Left forelimb (tissue), 1 donor: ENCODE data around the gene LRRC43.
"Not testable (repeated sequence)": the region's sequence is repeated elsewhere in the genome, so short reads cannot be mapped to it uniquely, and the experiment has no call there.

ENCODE experiments used
- DNase-seq: peaks from one replicate; pipeline ENCODE4 v3.0.0-alpha.2; 2018; ENCODE audit warnings: low spot score

Gene LRRC43

DNA sequence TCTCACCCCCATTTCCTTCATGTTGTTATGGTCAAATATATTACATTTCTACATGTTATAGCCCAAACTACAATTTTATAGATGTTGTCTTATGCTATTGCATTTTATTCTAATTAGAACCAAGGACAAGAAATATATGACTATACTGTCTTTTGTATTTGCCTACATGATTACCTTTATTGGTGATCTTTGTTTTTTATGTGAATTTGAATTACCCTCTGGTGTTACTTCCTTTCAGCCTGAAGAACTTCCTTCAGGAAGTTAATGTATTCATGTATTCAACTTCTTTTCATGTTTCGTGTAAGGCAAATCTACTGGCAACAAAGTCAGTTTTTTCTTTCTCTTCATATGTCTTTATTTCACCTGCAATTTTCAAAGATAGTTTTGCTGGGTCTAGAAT, 11.9 kb downstream of the LRRC43 start:
- DNase-seq: no peak

DNA sequence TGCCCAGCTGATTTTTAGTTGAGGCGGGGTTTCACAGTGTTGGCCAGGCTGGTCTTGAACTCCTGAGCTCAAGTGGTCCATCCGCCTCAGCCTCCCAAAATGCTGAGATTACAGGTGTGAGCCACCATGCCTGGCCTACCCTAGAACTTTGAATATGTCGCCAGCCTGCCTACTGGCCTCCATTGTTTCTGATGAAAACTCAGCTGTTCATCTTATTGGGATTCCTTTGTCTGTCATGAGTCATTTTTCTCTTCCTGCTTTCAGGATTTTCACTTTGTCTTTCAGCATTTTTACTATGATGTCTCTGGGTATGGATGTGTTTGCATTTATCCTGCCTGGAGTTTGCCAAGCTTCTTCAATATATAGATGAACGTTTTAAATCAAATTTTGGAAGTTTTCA, 12.5 kb downstream of the LRRC43 start:
- no peak for DNase-seq

DNA sequence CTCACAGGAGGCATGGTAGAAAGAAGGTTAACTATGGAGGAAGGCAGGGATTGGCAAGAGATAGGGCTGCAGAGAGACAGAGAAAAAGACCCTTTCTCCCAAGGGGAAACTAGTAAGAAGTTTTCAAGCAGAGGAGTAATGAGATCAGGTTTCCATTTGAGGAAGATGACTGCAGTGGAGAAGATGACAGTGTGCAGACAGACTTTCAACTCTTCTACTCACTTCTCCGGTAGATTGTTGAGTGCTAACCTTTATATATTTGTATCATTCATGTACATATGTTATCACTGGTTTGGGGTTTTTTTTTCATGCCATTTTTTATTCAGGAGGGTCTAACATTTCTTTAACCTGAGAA, 14.7 kb downstream of the LRRC43 start:
- DNase-seq: no peak

DNA sequence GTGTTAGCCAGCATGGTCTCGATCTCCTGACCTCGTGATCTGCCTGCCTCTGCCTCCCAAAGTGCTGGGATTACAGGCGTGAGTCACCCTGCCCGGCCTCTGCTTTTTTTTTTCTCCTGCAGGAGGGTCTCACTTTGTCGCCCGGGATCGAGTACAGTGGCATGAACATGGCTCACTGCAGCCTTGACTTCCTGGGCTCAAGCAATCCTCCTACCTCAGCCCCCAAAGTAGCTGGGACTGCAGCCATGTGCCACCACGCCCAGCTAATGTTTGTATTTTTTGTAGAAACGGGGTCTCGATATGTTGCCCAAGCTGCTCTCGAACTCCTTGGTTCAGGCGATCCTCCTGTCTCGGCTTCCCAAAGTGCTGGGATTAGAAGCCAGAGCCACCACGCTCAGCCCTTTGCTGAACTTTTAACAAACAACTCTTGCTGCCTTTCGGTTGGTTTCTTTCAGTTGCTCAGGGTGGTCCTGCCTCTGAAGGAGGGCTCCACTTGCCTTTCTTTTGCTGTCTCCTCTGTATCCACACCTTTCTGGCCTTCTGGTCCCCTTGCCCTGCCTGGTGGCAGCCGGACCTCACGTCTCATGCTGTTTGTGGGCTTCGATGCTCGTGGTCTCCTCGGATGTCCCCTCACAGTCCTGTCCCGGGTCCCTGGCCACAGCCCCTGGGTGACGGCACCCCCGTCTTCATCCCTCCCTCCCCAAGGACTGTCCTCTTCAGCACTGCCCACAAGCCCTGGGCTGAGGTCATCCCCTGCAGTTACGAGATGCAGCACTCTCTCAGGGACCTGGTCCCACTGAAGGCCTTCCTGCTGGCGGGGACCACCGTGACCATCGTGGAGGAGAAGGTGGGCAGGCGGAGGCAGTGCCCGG, 16.8 kb downstream of the LRRC43 start:
- DNase-seq: no peak

DNA sequence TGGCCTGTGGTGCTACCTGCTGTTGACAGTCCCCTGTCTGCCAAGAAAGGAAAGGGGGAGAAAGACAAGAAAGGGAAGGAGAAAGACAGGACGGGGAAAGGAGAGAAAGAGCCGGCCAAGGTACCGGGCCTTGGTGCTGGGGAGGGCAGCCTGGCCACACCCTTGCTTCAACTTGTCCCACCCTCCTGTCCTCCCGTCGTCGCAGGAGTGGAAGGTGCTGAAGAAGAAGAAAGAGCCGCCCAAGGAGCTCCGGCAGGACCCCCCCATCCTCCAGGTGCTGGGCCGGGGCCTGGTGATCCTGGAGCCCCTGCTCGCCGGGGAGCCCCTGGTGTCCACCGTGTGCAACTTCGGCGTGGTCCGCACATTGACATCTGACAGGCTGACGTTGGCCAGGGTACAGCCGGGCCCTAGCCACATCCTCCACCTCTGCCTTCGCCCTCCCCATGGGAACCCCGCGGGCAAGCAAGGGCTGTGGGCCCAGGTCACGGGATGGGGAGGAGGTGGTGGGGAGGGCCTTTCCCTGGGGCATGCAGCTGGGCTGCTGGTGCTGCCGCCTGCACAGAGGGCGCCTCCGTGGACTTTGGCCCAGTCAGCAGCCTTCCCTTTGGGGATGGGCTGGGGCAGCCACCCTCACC, 17.7 kb downstream of the LRRC43 start:
- DNase-seq: no peak

DNA sequence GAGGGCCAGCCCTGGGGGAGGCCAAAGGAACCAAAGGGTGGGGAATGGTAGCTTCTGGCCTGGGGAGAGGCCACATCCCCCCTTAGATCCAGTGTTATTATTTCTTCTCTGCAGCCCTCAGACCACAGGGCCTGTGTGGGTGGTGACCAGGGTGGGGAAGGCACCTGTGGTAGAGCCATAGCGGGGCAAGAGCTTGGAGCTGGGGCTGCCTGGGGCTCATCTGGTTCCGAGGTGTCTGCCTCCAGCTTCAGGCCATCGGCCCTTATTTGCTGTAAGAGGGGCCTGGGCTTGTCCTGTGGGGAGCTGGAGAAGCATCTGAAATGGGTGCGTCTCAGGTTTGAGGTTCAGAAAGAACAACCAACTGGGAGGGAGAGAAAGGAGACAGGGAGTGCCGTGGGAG, 18.5 kb downstream of the LRRC43 start:
- no peak for DNase-seq

DNA sequence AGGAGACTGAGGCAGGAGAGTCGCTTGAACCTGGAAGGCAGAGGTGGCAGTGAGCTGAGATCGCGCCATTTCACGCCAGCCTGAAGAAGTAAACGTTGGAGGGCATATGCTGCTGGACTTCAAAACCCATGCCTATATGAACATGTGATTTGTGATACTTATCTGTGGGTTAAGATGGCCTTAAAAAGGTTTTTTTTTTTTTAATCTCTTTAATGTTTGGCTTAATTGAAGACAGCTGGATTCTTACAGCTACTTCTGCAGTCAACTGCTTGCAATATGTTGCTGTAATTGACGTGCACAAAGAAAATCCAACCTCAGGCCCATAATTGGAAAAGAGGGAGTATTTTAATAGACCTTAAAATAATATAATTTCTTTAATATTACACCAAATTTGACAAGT, 19.1 kb downstream of the LRRC43 start:
- DNase-seq: no peak

DNA sequence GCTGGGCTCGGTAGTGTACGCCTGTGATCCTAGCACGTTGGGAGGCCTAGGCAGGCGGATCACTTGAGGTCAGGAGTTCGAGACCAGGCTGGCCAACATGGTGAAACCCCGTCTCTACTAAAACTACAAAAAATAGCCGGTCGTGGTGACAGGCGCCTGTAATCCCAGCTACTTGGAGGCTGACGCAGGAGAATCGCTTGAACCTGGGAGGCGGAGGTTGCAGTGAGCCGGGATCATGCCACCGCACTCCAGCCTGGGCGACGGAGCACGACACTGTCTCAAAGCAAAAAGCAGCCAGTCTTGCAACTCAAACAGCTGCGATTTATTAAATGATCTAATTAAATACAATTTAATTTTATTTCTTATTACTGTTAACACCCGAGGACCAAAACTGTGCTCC, 19.9 kb downstream of the LRRC43 start:
- DNase-seq: not testable (repeated sequence)

DNA sequence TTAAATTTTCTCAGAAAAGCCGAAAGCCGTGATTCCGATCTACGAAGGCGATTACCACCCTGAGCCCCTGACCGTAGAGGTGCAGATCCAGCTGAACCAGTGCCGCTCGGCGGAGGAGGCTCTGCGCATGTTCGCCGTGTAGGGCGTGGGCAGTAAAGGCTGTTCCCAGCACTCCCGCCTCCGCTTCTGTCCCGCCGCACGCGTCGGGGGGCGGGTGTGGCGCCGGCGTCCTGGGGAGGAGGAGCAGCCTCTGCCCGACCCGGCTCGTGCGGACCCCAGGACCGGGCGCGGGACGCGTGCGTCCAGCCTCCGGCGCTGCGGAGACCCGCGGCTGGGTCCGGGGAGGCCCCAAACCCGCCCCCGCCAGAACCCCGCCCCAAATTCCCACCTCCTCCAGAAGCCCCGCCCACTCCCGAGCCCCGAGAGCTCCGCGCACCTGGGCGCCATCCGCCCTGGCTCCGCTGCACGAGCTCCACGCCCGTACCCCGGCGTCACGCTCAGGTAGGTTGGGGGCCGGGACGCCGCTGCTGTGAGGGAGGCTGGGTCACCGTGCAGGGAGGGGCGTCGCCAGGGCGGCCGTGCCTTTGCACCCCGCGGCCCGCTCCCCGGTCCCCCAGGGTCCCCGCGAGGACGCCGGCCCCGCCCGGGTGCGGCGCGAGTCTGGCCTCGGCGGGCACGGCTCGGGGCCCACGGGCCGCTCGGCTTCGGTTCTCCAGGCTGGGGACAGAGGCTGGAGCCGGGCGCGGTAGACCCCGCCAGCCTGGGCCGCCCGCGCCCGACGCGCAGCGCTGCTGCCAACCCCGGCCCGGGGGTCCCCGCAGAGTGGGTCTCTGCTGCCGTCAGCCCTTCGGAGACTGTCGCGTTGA, 20.6 kb downstream of the LRRC43 start, which contains the start of gene B3GNT4:
TSS of gene B3GNT4 (plus strand) at position 409 of the 866 bp plus-strand sequence. CDS start 910 bp downstream, outside the sequence.
- no peak for DNase-seq

DNA sequence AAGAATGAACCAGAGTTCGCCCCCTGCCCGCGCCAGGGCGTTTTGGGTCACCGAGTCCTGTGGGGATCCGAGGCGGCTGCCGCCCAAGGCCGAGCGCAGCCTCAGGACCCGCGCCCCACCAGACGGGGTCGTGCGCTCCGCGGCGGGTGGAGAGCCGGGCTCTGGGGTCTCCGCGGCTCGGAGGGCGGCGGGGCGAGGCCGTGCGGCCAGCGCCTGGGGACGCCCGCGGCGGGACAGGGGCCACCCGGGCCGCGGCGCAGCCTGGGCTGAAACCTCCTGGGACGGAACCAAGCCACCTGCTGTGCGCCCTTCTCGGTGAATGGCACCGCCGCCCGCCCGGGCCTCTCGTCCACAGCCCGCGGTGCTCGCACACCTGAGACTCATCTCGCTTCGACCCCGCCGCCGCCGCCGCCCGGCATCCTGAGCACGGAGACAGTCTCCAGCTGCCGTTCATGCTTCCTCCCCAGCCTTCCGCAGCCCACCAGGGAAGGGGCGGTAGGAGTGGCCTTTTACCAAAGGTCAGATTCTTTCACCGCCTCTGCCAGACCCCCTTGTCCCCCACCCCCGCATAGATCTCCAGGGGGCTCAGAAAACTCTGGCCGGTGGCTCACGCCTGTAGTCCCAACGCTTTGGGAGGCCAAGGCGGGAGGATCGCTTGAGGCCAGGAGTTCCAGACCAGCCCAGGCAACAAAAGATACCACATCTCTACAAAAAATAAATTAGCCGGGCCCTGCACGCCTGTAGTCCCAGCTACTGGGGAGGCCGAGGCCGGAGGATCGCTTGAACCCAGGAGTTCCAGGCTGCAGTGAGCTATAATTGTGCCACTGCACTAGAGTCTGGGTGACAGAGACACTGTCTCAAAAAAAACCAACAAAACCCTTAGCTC, 21.5 kb downstream of the LRRC43 start:
- DNase-seq: no peak

DNA sequence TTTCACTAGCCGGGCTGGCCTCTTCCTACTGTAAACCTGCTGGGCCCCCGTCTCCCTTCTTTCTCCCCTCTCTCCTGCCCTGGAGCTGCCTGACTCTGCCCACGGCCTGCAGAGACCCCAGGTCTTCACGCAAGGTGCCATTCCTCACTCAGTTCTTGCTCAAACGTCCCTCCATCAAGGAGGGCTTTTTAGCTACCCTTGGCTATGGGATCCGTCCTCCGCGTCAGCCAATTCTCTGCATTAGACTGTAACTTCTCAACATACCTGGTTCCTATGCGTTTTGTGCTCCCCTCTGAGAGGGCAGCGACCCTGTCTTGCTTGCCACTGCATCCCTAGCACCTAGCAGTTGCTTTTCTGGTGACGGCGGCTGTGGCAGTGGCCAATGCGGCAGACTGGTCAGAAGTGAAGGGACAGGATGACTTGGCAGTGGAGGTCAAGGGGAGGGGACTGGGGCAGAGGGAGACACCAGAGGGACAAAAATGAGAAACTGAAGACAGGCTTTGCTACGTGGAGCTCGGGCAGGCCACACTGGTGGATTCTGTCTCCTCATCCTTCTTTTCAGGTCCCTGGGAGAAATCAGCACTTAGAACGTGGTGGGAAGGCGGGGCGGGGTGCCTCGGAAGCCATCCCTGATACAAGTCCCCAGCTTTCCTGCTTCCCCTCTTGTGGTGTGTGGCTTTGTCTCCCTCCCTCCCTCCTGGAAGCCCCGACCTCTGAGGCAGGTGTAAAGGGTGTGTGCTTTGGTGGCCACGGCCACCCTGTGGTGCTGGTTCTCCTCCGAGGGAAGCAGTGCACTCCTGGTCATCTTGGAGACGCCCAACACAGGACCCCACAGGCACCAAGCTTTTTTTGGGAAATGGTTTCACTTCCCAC, 22.4 kb downstream of the LRRC43 start:
- no peak for DNase-seq

DNA sequence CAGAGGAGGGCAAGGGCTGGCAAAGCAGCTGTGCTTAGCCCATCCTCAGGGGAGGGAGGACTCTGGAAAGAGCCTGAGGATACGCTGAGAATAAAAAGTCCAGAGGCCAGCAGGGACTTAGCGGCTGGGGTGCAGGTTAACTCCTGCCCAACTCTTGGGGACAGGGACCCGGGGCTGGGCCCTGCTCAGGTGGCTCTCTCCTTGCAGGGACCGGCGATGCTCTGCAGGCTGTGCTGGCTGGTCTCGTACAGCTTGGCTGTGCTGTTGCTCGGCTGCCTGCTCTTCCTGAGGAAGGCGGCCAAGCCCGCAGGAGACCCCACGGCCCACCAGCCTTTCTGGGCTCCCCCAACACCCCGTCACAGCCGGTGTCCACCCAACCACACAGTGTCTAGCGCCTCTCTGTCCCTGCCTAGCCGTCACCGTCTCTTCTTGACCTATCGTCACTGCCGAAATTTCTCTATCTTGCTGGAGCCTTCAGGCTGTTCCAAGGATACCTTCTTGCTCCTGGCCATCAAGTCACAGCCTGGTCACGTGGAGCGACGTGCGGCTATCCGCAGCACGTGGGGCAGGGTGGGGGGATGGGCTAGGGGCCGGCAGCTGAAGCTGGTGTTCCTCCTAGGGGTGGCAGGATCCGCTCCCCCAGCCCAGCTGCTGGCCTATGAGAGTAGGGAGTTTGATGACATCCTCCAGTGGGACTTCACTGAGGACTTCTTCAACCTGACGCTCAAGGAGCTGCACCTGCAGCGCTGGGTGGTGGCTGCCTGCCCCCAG, 23.4 kb downstream of the LRRC43 start:
- DNase-seq: no peak

DNA sequence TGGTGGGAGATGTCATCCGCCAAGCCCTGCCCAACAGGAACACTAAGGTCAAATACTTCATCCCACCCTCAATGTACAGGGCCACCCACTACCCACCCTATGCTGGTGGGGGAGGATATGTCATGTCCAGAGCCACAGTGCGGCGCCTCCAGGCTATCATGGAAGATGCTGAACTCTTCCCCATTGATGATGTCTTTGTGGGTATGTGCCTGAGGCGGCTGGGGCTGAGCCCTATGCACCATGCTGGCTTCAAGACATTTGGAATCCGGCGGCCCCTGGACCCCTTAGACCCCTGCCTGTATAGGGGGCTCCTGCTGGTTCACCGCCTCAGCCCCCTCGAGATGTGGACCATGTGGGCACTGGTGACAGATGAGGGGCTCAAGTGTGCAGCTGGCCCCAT, 24.1 kb downstream of the LRRC43 start:
- DNase-seq: no peak

DNA sequence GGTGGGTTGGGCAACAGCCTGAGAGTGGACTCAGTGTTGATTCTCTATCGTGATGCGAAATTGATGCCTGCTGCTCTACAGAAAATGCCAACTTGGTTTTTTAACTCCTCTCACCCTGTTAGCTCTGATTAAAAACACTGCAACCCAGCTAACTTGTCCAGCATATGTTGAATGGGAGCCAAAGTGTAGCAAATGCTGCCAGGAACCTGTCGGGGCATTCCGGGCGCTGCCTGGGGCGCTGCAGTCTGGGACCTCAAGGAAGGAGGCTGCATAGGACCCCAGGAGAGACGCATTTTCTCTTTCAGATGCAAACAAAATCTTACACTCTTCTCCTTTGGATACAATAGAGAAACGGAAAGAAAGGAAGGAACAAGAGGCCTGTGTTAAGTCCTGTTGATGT, 24.5 kb downstream of the LRRC43 start:
- DNase-seq: no peak

DNA sequence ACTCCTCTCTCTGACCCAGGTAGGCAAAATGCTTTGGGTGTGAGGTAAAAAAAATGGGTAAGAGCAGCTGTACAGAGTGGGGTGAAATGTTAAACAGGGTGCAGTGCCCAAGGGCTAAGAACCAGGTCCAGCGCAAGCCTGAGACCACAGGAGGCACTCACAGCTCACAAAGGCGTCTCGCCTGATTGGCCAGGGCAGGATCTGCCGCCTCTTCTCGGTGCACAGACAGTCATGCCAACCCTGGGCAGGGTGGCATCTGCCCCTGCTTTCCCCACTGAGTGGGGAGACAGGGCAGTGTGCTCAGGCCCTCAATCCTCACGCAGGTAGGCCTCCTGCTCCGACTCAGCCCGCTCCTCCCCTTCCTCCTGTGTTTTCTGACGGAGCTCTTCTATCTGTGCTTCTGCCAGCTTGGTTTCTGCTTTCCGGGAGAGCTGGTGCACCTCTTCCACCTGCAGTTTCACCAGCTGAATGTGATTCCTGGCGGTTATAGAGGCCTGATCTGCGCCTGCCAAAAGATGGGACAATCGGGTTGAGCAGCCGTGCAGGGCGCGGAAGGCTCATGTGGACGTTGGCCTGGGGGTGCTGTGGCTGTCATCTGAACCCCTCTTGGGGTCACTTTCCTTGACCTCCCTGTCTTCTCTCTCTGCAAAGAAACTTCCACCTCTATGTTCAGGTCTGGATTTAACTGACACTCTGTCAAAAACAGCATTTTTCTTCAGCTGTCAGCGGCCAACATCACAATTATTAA, 25.3 kb downstream of the LRRC43 start:
- no peak for DNase-seq

DNA sequence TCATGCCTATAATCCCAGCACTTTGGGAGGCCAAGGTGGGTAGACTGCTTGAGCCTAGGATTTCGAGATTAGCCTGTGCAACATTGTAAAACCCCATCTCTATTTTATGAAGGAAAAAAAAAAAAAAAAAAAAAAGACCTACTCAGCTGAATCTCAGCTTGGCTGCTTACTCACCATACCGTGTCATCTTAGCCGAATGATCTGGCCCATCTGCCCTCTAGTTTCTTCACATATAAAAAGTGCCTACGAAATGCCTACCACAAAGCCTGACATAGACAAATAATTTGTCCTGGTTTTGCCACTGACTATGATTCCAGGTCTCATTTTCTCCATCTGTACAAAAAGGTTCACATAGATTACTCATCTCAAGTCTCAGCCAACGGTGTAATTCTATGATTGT, 32.8 kb downstream of the LRRC43 start:
- no peak for DNase-seq

DNA sequence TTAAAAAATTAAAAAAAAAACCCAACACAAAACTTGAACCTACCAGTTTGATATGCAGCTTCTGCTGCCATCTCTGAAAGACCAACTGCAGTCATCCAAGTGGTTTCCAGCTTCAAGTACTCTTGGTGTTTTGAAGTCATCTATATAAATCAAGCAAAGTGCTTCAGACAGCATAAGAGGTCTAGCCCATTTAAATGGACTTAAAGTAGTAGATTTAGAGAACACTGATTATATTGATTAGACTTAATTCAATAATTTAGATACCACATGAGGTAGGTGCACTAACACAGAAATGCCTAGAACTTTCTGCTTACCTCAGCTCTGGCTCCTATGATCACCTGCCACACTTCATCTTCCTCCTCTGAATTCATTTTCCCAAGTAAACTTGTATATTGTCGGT, 33.5 kb downstream of the LRRC43 start:
- DNase-seq: no peak

DNA sequence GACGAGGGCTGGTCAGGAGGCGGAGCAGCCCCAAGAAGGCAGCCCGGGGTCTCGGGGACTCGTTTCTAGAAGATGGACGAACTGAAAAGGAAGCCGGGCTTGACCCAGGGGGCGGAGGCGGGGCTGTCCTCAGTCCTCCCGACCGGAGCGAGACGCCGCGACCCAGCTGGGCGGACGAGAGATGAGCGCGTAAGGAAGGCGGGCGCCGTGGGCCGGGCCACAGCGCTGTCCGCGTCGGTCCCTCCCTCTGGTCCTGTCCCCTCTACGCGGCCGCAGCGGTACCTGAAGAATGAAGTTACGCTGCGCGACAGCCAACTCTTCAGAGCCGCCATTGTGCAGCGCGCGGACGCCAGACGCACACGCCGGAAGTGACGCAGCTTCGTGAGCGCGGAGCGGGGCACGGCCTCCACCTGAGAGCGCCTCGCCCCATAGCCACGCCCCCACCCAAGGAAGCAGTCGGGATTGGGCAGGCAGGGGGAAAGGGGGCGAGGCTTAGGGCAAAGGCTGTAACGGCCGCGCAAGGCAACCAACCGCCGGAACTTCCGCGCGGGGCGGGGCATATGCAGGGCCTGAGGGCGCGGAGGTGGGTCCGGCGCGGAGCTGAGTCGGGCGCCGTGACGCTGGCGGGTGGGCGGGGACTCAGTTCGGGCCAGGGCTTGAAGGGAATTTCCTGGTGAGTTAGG, 42.9 kb downstream of the LRRC43 start, which contains the start of gene DIABLO:
TSS of gene DIABLO (minus strand) at position 370 of the 683 bp plus-strand sequence. CDS start at position 332, 38 bp downstream.
- DNase-seq: peak; percentile 100
